ENCODE results near the gene PSTPIP1. TPM values are rescaled to one million over a fixed set of nuclear protein-coding genes. Genes with fewer than 3 reads are reported as not detected.

The PSTPIP1 gene
- total RNA-seq, 6 donors from 2014 or later, result 7.0 to 69.1 (median 20.2) TPM

- Histone ChIP-seq H3K27me3 (no peaks in the 10 kb centered on the region), H3K4me1 (peaks cover 4 to 20% (median 11%) of the 10 kb centered on the region in 4 donors), H3K4me3 (no peak overlapping the region), H3K27ac (no peak overlapping the region), H3K36me3 (no peaks in the 10 kb centered on the region), H3K9me3 (no peaks in the 10 kb centered on the region)
- WGBS, 2 donors, result 87 to 97% methylated on average over 3 of the region's 3 CpGs
- DNase-seq (no peak), ATAC-seq (ENCODE audit: low FRiP score in 2 of 2) (no peak)
- TF ChIP-seq POLR2AphosphoS5 (IDR thresholded peaks at IDR 0.05), result no peak
- TF ChIP-seq CTCF (IDR thresholded peaks at IDR 0.05), result no peak
- TF ChIP-seq POLR2A (IDR thresholded peaks at IDR 0.05), result no peak
- no peak for TF ChIP-seq EP300 (IDR thresholded peaks at IDR 0.05)
These were observed 17.3 kb downstream of the PSTPIP1 start for GRCh38 chr15:77012117-77012712.

- no peak overlapping the region for H3K4me3 ChIP-seq
- peaks cover 4 to 20% (median 11%) of the 10 kb centered on the region in 4 donors for H3K4me1 ChIP-seq
- no peak for TF ChIP-seq EP300 (IDR thresholded peaks at IDR 0.05)
- H3K27me3 ChIP-seq, result no peaks in the 10 kb centered on the region
- DNase-seq (no peak), ATAC-seq (ENCODE audit: low FRiP score in 2 of 2) (no peak)
- 66 to 77% methylated on average over 3 to 4 of the region's 4 CpGs for WGBS, 2 donors
- H3K9me3 ChIP-seq, result no peaks in the 10 kb centered on the region
- H3K36me3 ChIP-seq, result no peaks in the 10 kb centered on the region
- H3K27ac ChIP-seq, result peak overlapping the region in 2 of 4 donors; percentile 67 to 72
These were observed 17.9 kb downstream of the PSTPIP1 start for GRCh38 chr15:77012868-77013267.

- Histone ChIP-seq H3K27ac (peak overlapping the region; percentile 57 to 72 (median 66)), H3K4me3 (no peak overlapping the region), H3K27me3 (no peaks in the 10 kb centered on the region), H3K4me1 (peaks cover 4 to 20% (median 11%) of the 10 kb centered on the region in 4 donors), H3K9me3 (no peaks in the 10 kb centered on the region), H3K36me3 (no peaks in the 10 kb centered on the region)
- WGBS, 2 donors, result 69 to 80% methylated on average over 6 of the region's 6 CpGs
- TF ChIP-seq POLR2AphosphoS5 (IDR thresholded peaks at IDR 0.05) (peak in 1 of 2 donors; percentile 36), EP300 (IDR thresholded peaks at IDR 0.05) (no peak)
- no peak for ATAC-seq (ENCODE audit: low FRiP score in 2 of 2)
- DNase-seq, result no peak
These were observed 18.8 kb downstream of the PSTPIP1 start for GRCh38 chr15:77013776-77014131.

DNA sequence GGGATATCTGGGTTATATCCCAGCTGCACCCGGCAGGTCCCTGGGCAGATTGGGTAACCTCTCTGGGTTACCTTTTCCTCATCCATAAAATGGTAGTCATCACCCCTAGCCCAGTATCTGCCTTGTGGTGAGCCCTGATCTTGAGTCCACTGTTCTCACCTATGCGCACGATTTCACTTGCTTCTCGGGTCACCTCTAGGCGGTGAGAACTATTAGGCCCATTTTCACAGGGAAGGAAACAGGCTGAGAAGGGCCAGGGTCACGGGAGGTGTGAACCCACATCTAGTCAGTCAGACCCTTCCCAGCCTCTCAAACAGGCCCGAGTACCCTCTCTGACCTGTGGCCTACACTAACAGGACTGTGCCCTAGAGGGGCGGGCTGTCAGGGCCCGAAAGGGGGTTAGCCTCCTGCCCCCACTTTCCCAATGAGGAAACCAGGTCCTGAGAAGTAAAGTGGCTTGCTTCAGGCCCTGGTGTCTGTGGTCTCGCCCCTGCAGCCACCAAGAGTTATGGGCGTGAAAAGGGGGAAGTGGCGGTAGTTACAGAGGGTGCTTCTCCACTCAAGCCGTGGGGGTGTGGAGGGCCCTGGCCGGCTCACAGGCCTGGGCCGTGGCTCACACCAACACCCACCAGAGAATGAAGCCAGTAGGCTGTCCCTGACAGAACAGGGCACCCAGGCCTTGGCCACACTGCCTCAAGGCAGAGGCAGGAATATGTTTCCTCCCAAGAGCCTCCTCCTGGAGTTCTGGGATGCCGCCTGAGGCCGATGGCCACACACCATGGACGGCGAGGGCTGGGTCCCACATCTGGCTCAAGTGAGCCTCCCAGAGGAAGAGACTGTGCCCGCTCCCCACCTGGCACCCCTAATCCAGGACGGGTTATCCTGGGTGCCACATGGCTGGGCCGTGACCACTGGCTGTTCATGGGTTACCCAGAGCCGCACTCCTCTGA is 19.5 kb downstream of the PSTPIP1 start:
- no peak overlapping the region for H3K4me3 ChIP-seq
- 62 to 76% methylated on average over 13 to 23 of the region's 23 CpGs for WGBS, 2 donors
- H3K27me3 ChIP-seq, result no peaks in the 10 kb centered on the region
- H3K36me3 ChIP-seq, result no peaks in the 10 kb centered on the region
- peak overlapping the region; percentile 57 to 72 (median 66) for H3K27ac ChIP-seq
- peaks cover 4 to 20% (median 11%) of the 10 kb centered on the region in 4 donors for H3K4me1 ChIP-seq
- DNase-seq (peak in 1 of 2 donors; percentile 72), ATAC-seq (ENCODE audit: low FRiP score in 2 of 2) (peak; percentile 69 to 75)
- no peaks in the 10 kb centered on the region for H3K9me3 ChIP-seq
- TF ChIP-seq CTCF (IDR thresholded peaks at IDR 0.05), result no peak
- TF ChIP-seq EP300 (IDR thresholded peaks at IDR 0.05), result no peak
- no peak for TF ChIP-seq POLR2AphosphoS5 (IDR thresholded peaks at IDR 0.05)
- no peak for TF ChIP-seq POLR2A (IDR thresholded peaks at IDR 0.05)

- Histone ChIP-seq H3K4me3 (no peak overlapping the region), H3K36me3 (no peaks in the 10 kb centered on the region), H3K4me1 (peaks cover 4 to 23% (median 14%) of the 10 kb centered on the region in 4 donors), H3K27me3 (no peaks in the 10 kb centered on the region), H3K9me3 (no peaks in the 10 kb centered on the region), H3K27ac (peak overlapping the region in 2 of 4 donors; percentile 39 to 72)
- TF ChIP-seq POLR2AphosphoS5 (IDR thresholded peaks at IDR 0.05), result no peak
- TF ChIP-seq POLR2A (IDR thresholded peaks at IDR 0.05), result no peak
- TF ChIP-seq CTCF (IDR thresholded peaks at IDR 0.05), result no peak
- TF ChIP-seq EP300 (IDR thresholded peaks at IDR 0.05), result no peak
- ATAC-seq (ENCODE audit: low FRiP score in 2 of 2), result no peak
- WGBS, 2 donors, result 41 to 58% methylated on average over 12 to 17 of the region's 21 CpGs
- no peak for DNase-seq
These were observed 20.9 kb downstream of the PSTPIP1 start for GRCh38 chr15:77015646-77016320.
